ENCODE results near the gene LCLAT1. TPM values are rescaled to one million over a fixed set of nuclear protein-coding genes. Genes with fewer than 3 reads are reported as not detected.

The LCLAT1 gene
- total and polyA plus RNA-seq, 2 of the 4 experiments (the other 2 are of a cell fraction): 7.5 to 11.5 TPM

- H3K4me3 ChIP-seq (ENCODE audit: insufficient read depth, low read depth, low read length): no peak overlapping the region
- no peaks in the 10 kb centered on the region for H4K20me1 ChIP-seq (ENCODE audit: insufficient read depth, low read length)
- BruUV-seq (replicated peaks): no TSS peak
- no CpG with 5 or more reads among the region's 3 CpGs for WGBS, 2 experiments (ENCODE audit: extremely low coverage in 2 of 2, insufficient read length in 1 of 2)
- TF ChIP-seq FOS (IDR thresholded peaks at IDR 0.05; ENCODE audit: low read depth, low read length) (no peak), MXI1 (IDR thresholded peaks at IDR 0.05; ENCODE audit: borderline replicate concordance, low read depth, low read length) (no peak), ELK1 (IDR thresholded peaks at IDR 0.05; ENCODE audit: borderline replicate concordance, low read depth, low read length) (no peak), BHLHE40 (IDR thresholded peaks at IDR 0.05; ENCODE audit: low read depth, low read length) (no peak), SMC3 (IDR thresholded peaks at IDR 0.05; ENCODE audit: low read depth, low read length) (no peak), RFX5 (IDR thresholded peaks at IDR 0.05; ENCODE audit: low read depth, low read length) (no peak), NFE2L2 (IDR thresholded peaks at IDR 0.05; ENCODE audit: low read depth, low read length) (no peak), CEBPB (IDR thresholded peaks at IDR 0.05; ENCODE audit: low read depth, low read length) (no peak), MAZ (IDR thresholded peaks at IDR 0.05; ENCODE audit: borderline replicate concordance, low read depth, low read length) (no peak)
- H3K23ac ChIP-seq (ENCODE audit: low read depth, low read length): no peak overlapping the region
- no peaks in the 10 kb centered on the region for H3K79me1 ChIP-seq (ENCODE audit: low read depth in 1 of 2, low read length in 2 of 2)
- dilution Hi-C loops (cut with HindIII; ENCODE audit: low sequenced_read_pairs, unreplicated experiment): no loop called here
- H3K9ac ChIP-seq (ENCODE audit: low read depth, low read length): no peak overlapping the region
- no peak overlapping the region for H3K4me2 ChIP-seq (ENCODE audit: low read depth, low read length)
- H3K4me1 ChIP-seq (ENCODE audit: control insufficient read depth, insufficient read depth, low read length): no peaks in the 10 kb centered on the region
- no peak for ATAC-seq (ENCODE audit: low read depth)
- H3K9me1 ChIP-seq (ENCODE audit: insufficient read depth, low read length): peaks cover 3% of the 10 kb centered on the region; the same call in 1 of the 2 replicates
- intact Hi-C loops (cut with micrococcal nuclease): no loop called here
- no peak overlapping the region for H2BK20ac ChIP-seq (ENCODE audit: low read depth, low read length)
- no peak overlapping the region for H3K4ac ChIP-seq (ENCODE audit: low read depth, low read length)
- H3K56ac ChIP-seq (ENCODE audit: extremely low read depth, insufficient read depth, low read length): no peak overlapping the region
- H3K14ac ChIP-seq (replicated peaks; ENCODE audit: low read depth, low read length): no peak overlapping the region
- no peaks in the 10 kb centered on the region for H3K27me3 ChIP-seq (ENCODE audit: control insufficient read depth, insufficient read depth, low read length)
- no peak overlapping the region for H2BK15ac ChIP-seq (ENCODE audit: low read depth, low read length)
- no peak overlapping the region for H2AK5ac ChIP-seq (ENCODE audit: low read depth, low read length)
- H3K9me3 ChIP-seq (ENCODE audit: control insufficient read depth, insufficient read depth, low read length): no peaks in the 10 kb centered on the region
- in situ Hi-C loops (cut with MboI; ENCODE audit: low sequenced_read_pairs): no loop called here
- no peak overlapping the region for H4K5ac ChIP-seq (ENCODE audit: low read depth, low read length)
- no peak overlapping the region for H3K27ac ChIP-seq (ENCODE audit: insufficient read depth, low read length)
- H3K18ac ChIP-seq (ENCODE audit: low read depth, low read length): no peak overlapping the region
- H4K91ac ChIP-seq (ENCODE audit: insufficient read depth, low read depth, low read length): no peak overlapping the region
- DNase-seq: no peak
- ChIA-PET POLR2A (ENCODE audit: unreplicated experiment) (no interaction called here), CTCF (no interaction called here)
- H3K36me3 ChIP-seq (ENCODE audit: control insufficient read depth, insufficient read depth, low read length): no peaks in the 10 kb centered on the region
- no peak overlapping the region for H2AK9ac ChIP-seq (replicated peaks; ENCODE audit: low read depth, low read length, poor library complexity)
- no peak overlapping the region for H2BK5ac ChIP-seq (ENCODE audit: low read depth, low read length, poor library complexity, severe bottlenecking)
- H4K8ac ChIP-seq (ENCODE audit: low read depth in 2 of 2, low read length in 2 of 2): no peak overlapping the region
- H2AFZ ChIP-seq (replicated peaks; ENCODE audit: low read length, poor library complexity): no peak overlapping the region
- no peak overlapping the region for H2BK120ac ChIP-seq (ENCODE audit: low read depth, low read length)
Measured at GRCh38 chr2:30680121-30680520, 233.1 kb downstream of the LCLAT1 start.
